GM12872 (cell line): ENCODE results near the gene UBR1.

Experiments used
- CTCF ChIP-seq: IDR thresholded peaks from 3 replicates; pipeline ENCODE4 v1.5.1; 2011; ENCODE audit warnings: low read depth, mild to moderate bottlenecking, low read length, moderate library complexity; ENCODE audit not compliant: insufficient read depth

The UBR1 gene

GRCh38 chr15:43125100-43125661, 19.3 kb upstream of the UBR1 start:
- no peak for TF ChIP-seq CTCF

- no peak for TF ChIP-seq CTCF
These were observed 16.0 kb upstream of the UBR1 start for GRCh38 chr15:43121863-43122262.

- no peak for TF ChIP-seq CTCF
These were observed 13.0 kb upstream of the UBR1 start for GRCh38 chr15:43118829-43119228.

GRCh38 chr15:43118286-43118685, 12.4 kb upstream of the UBR1 start:
- no peak for TF ChIP-seq CTCF

GRCh38 chr15:43111354-43111753, 5.5 kb upstream of the UBR1 start:
- TF ChIP-seq CTCF, result no peak

- no peak for TF ChIP-seq CTCF
These were observed 1.9 kb upstream of the UBR1 start for GRCh38 chr15:43107751-43108150.

GRCh38 chr15:43106486-43106829, 620 bp upstream of the UBR1 start:
- TF ChIP-seq CTCF, result no peak
